Neural cell (in vitro differentiated cells): ENCODE data around the gene DYNLL1. TPM values are rescaled to one million over a fixed set of nuclear protein-coding genes. Genes with fewer than 3 reads are reported as not detected.

ENCODE experiments used
- H2AFZ ChIP-seq: fragments of 200-600, 300-800 bp; sonication (generic), shearing (Covaris generic); 2 replicates; pipeline ENCODE4 v1.6.0; 2014; ENCODE audit warnings: low read depth, mild to moderate bottlenecking, antibody characterized with exemption, low read length, moderate library complexity
- H3F3A ChIP-seq: fragments of 200-600 bp; shearing (Covaris generic); 2 replicates; pipeline ENCODE4 v1.6.1; 2016; ENCODE audit warnings: mild to moderate bottlenecking, moderate library complexity, mixed read lengths, antibody characterized with exemption, low read length; ENCODE audit not compliant: insufficient read depth, poor library complexity, severe bottlenecking
- H3K27ac ChIP-seq: fragments of 200-600, 300-800 bp; sonication (generic), shearing (Covaris generic); 2 replicates; pipeline ENCODE4 v1.5.1; 2014; ENCODE audit warnings: mild to moderate bottlenecking, low read length, moderate library complexity
- H3K27me3 ChIP-seq: fragments of 300-800, 200-600 bp; sonication (generic), shearing (Covaris generic); 2 replicates; pipeline ENCODE4 v1.6.0; 2014; ENCODE audit warnings: mild to moderate bottlenecking, low read depth, low read length, moderate library complexity; ENCODE audit not compliant: insufficient read depth
- H3K36me3 ChIP-seq: fragments of 300-800, 200-600 bp; sonication (generic), shearing (Covaris generic); 2 replicates; pipeline ENCODE4 v1.5.1; 2014; ENCODE audit warnings: mild to moderate bottlenecking, antibody characterized with exemption, low read length, moderate library complexity; ENCODE audit not compliant: insufficient read depth
- H3K4me2 ChIP-seq: fragments of 300-800, 200-600 bp; sonication (generic), shearing (Covaris generic); 2 replicates; pipeline ENCODE4 v1.6.0; 2014; ENCODE audit warnings: mild to moderate bottlenecking, low read length
- H3K4me3 ChIP-seq: fragments of 300-800, 200-600 bp; sonication (generic), shearing (Covaris generic); 2 replicates; pipeline ENCODE4 v1.5.1; 2014; ENCODE audit warnings: mild to moderate bottlenecking, low read length, moderate library complexity
- H3K79me2 ChIP-seq: fragments of 200-600 bp; shearing (Covaris generic); replicated peaks from 2 replicates; pipeline ENCODE4 v1.6.0; 2014; ENCODE audit warnings: mild to moderate bottlenecking, low read length, moderate library complexity; ENCODE audit not compliant: insufficient read depth
- H3K9ac ChIP-seq: fragments of 300-800, 200-600 bp; sonication (generic), shearing (Covaris generic); 2 replicates; pipeline ENCODE4 v1.6.1; 2016; ENCODE audit warnings: mild to moderate bottlenecking, low read length, mixed read lengths
- H3K9me2 ChIP-seq: fragments of 200-600 bp; shearing (Covaris generic); 2 replicates; pipeline ENCODE4 v1.6.1; 2016; ENCODE audit warnings: mild to moderate bottlenecking, low read length, mixed read lengths; ENCODE audit not compliant: insufficient read depth
- H3K9me3 ChIP-seq: fragments of 200-600, 300-800 bp; sonication (generic), shearing (Covaris generic); 2 replicates; pipeline ENCODE4 v1.6.1; 2016; ENCODE audit warnings: mild to moderate bottlenecking, mixed run types, low read length, moderate library complexity, mixed read lengths
- H4K20me1 ChIP-seq: fragments of 200-600 bp; shearing (Covaris generic); 2 replicates; pipeline ENCODE4 v1.6.1; 2016; ENCODE audit warnings: mild to moderate bottlenecking, mixed run types; ENCODE audit not compliant: insufficient read depth
- CTCF ChIP-seq: fragments of 450-650 bp; IDR thresholded peaks from 2 replicates; pipeline ENCODE4 v1.5.1; 2014; ENCODE audit warnings: antibody characterized with exemption, mild to moderate bottlenecking, moderate library complexity; ENCODE audit not compliant: poor library complexity, severe bottlenecking
- EP300 ChIP-seq: fragments of 450-650 bp; conservative IDR thresholded peaks from 2 replicates; pipeline ENCODE4 v1.6.1; 2014; ENCODE audit warnings: antibody characterized with exemption, mild to moderate bottlenecking, moderate library complexity; ENCODE audit not compliant: poor library complexity, severe bottlenecking
- EZH2 ChIP-seq: fragments of 200-600, 300-800 bp; shearing (Covaris generic), sonication (generic); IDR thresholded peaks from 2 replicates; pipeline ENCODE4 v1.6.1; 2014; ENCODE audit warnings: antibody characterized with exemption, low read length, borderline replicate concordance, mild to moderate bottlenecking; ENCODE audit not compliant: insufficient read depth, poor library complexity, severe bottlenecking
- MXI1 ChIP-seq: fragments of 450-650 bp; conservative IDR thresholded peaks from 2 replicates; pipeline ENCODE4 v1.6.1; 2014; ENCODE audit warnings: antibody characterized with exemption, mild to moderate bottlenecking; ENCODE audit not compliant: poor library complexity, severe bottlenecking
- POLR2AphosphoS5 ChIP-seq: IDR thresholded peaks from 2 replicates; pipeline ENCODE4 v1.6.1; 2012
- RAD21 ChIP-seq: fragments of 450-650 bp; conservative IDR thresholded peaks from 2 replicates; pipeline ENCODE4 v1.6.1; 2014; ENCODE audit warnings: antibody characterized with exemption, mild to moderate bottlenecking, moderate library complexity
- REST ChIP-seq: IDR thresholded peaks from 2 replicates; pipeline ENCODE4 v1.6.1; 2012; ENCODE audit warnings: borderline replicate concordance
- SMC3 ChIP-seq: fragments of 450-650 bp; conservative IDR thresholded peaks from 2 replicates; pipeline ENCODE4 v1.6.1; 2014; ENCODE audit warnings: antibody characterized with exemption, mild to moderate bottlenecking, moderate library complexity; ENCODE audit not compliant: poor library complexity
- TAF1 ChIP-seq: IDR thresholded peaks from 2 replicates; pipeline ENCODE4 v1.6.1; 2012; ENCODE audit warnings: low read depth
- polyA plus RNA-seq: library from polyadenylated mRNA; depleted of rRNA; stranded (reverse); fragments of >200 nt; gene quantifications from 2 replicates; pipeline ENCODE4 v1.2.3, GENCODE V29; 2014

The DYNLL1 gene
- polyA plus RNA-seq, 1 donor from 2014 or later: 466 TPM

- no peaks in the 10 kb centered on the region for H3K27me3 ChIP-seq
- no peak overlapping the region for H3K27ac ChIP-seq
- no peak overlapping the region for H3K9ac ChIP-seq
- H3K36me3 ChIP-seq: no peaks in the 10 kb centered on the region
- H3F3A ChIP-seq: no peaks in the 10 kb centered on the region
- TF ChIP-seq MXI1 (no peak), SMC3 (no peak), RAD21 (no peak), TAF1 (no peak), CTCF (no peak), EZH2 (no peak), EP300 (no peak), REST (no peak), POLR2AphosphoS5 (no peak)
- no peak overlapping the region for H3K4me2 ChIP-seq
- no peaks in the 10 kb centered on the region for H3K79me2 ChIP-seq
- no peaks in the 10 kb centered on the region for H4K20me1 ChIP-seq
- no peak overlapping the region for H2AFZ ChIP-seq
- H3K9me2 ChIP-seq: no peaks in the 10 kb centered on the region
- H3K9me3 ChIP-seq: no peaks in the 10 kb centered on the region
- H3K4me3 ChIP-seq: no peak overlapping the region
These were observed 5.6 kb upstream of the DYNLL1 start for GRCh38 chr12:120490325-120490724.

- no peaks in the 10 kb centered on the region for H3K79me2 ChIP-seq
- TF ChIP-seq POLR2AphosphoS5 (no peak), EP300 (no peak), SMC3 (no peak), TAF1 (no peak), REST (no peak), MXI1 (no peak), RAD21 (no peak), CTCF (no peak), EZH2 (no peak)
- H3K4me2 ChIP-seq: no peak overlapping the region
- no peaks in the 10 kb centered on the region for H3K36me3 ChIP-seq
- H3K27me3 ChIP-seq: no peaks in the 10 kb centered on the region
- no peak overlapping the region for H3K9ac ChIP-seq
- no peaks in the 10 kb centered on the region for H3K9me2 ChIP-seq
- H3F3A ChIP-seq: no peaks in the 10 kb centered on the region
- no peaks in the 10 kb centered on the region for H3K9me3 ChIP-seq
- H3K27ac ChIP-seq: no peak overlapping the region
- H2AFZ ChIP-seq: no peak overlapping the region
- no peak overlapping the region for H3K4me3 ChIP-seq
- H4K20me1 ChIP-seq: no peaks in the 10 kb centered on the region
These were observed 4.9 kb upstream of the DYNLL1 start for GRCh38 chr12:120490833-120491512.
